HepG2 (cell line): ENCODE data around the gene VPS4A. TPM values are rescaled to one million over a fixed set of nuclear protein-coding genes. Genes with fewer than 3 reads are reported as not detected.
A peak's percentile ranks its signal among the peaks of the same experiment; 100 is the strongest.

Experiments used
- ATF7-NPFF ChIP-seq: sonication (generic); formaldehyde crosslinking; IDR thresholded peaks from 2 replicates; pipeline ENCODE4 v1.8.1; 2023; ENCODE audit warnings: mild to moderate bottlenecking, low read depth, missing genetic modification reagents, moderate library complexity
- GABPA ChIP-seq, 2 experiments: IDR thresholded peaks; 2 replicates each; pipeline ENCODE4 v1.6.1; 2011 to 2016; ENCODE audit warnings: low read depth in 2 of 2, low read length in 1 of 2, missing biosample characterization in 1 of 2, missing genetic modification characterization in 1 of 2
- ISL2 ChIP-seq: sonication (generic); formaldehyde crosslinking; IDR thresholded peaks from 2 replicates; pipeline ENCODE4 v1.5.0; 2020; ENCODE audit warnings: missing genetic modification reagents
- KAT7 ChIP-seq: IDR thresholded peaks from 2 replicates; pipeline ENCODE4 v1.6.1; 2018; ENCODE audit warnings: borderline replicate concordance, missing compliant biosample characterization
- PITX1 ChIP-seq: sonication (generic); formaldehyde crosslinking; IDR thresholded peaks from 2 replicates; pipeline ENCODE4 v1.5.1; 2020; ENCODE audit warnings: mild to moderate bottlenecking, missing genetic modification reagents
- SOX5 ChIP-seq: IDR thresholded peaks from 2 replicates; pipeline ENCODE4 v1.6.1; 2016; ENCODE audit warnings: borderline replicate concordance
- SYNCRIP ChIP-seq: fragments of 200-400 bp; formaldehyde crosslinking; IDR thresholded peaks from 2 replicates; pipeline ENCODE4 v1.6.1; 2018; ENCODE audit warnings: mild to moderate bottlenecking, low read depth, low read length; ENCODE audit not compliant: insufficient read depth
- U2AF2 ChIP-seq: fragments of 200-400 bp; formaldehyde crosslinking; IDR thresholded peaks from 2 replicates; pipeline ENCODE4 v1.6.1; 2017; ENCODE audit warnings: low read depth, mild to moderate bottlenecking, low read length
- XBP1 ChIP-seq: sonication (generic); formaldehyde crosslinking; IDR thresholded peaks from 2 replicates; pipeline ENCODE4 v1.5.0; 2020; ENCODE audit warnings: missing genetic modification reagents
- ZIK1 ChIP-seq: sonication (generic); formaldehyde crosslinking; IDR thresholded peaks from 2 replicates; pipeline ENCODE4 v1.5.0; 2020; ENCODE audit warnings: mild to moderate bottlenecking, low read depth, missing genetic modification reagents, borderline replicate concordance
- ZMAT3 ChIP-seq: sonication (generic); formaldehyde crosslinking; conservative IDR thresholded peaks from 2 replicates; pipeline ENCODE4 v1.7.0; 2021; ENCODE audit warnings: missing genetic modification reagents
- ZNF501 ChIP-seq: sonication (generic); formaldehyde crosslinking; IDR thresholded peaks from 2 replicates; pipeline ENCODE4 v1.5.1; 2020; ENCODE audit warnings: mild to moderate bottlenecking, moderate library complexity, missing genetic modification reagents
- ZNF547 ChIP-seq: sonication (generic); formaldehyde crosslinking; IDR thresholded peaks from 2 replicates; pipeline ENCODE4 v1.5.1; 2020; ENCODE audit warnings: mild to moderate bottlenecking, missing genetic modification reagents
- ZNF788 ChIP-seq: sonication (generic); formaldehyde crosslinking; IDR thresholded peaks from 2 replicates; pipeline ENCODE4 v1.5.0; 2020; ENCODE audit warnings: mild to moderate bottlenecking, missing genetic modification reagents, borderline replicate concordance
- polyA plus RNA-seq, 8 experiments: library from polyadenylated mRNA; depleted of rRNA in 3 of 8; stranded (reverse) in 7 of 8; unstranded in 1 of 8; fragments of >200 nt; fragmentation: Illumina TruSeq in 4 of 8; extraction: Trizol in 4 of 8; gene quantifications; 2 replicates each; pipeline versions ENCODE4 v1.2.1 to v1.2.3, GENCODE V29; 2011 to 2016; ENCODE audit warnings: low read depth in 4 of 8, missing spikeins in 1 of 8, mixed read lengths in 1 of 8; ENCODE audit not compliant: insufficient read depth in 1 of 8
- total RNA-seq, 5 experiments: library from RNA; depleted of rRNA; stranded (reverse); fragments of >200 nt; fragmentation: Illumina TruSeq; extraction: Trizol; gene quantifications; 2 replicates each; pipeline ENCODE4 v1.2.3, GENCODE V29; 2016; ENCODE audit warnings: low read depth in 1 of 5
- TF ChIP-seq, protein P1 (sequence below): sonication (generic); formaldehyde crosslinking; IDR thresholded peaks from 2 replicates; pipeline ENCODE4 v1.5.1; 2020; ENCODE audit warnings: mild to moderate bottlenecking, missing genetic modification reagents, moderate library complexity
- TF ChIP-seq, protein P2 (sequence below): sonication (generic); formaldehyde crosslinking; IDR thresholded peaks from 2 replicates; pipeline ENCODE4 v1.4.0; 2020; ENCODE audit warnings: low read depth, mild to moderate bottlenecking, missing genetic modification reagents
- TF ChIP-seq, protein P3 (sequence below): sonication (generic); formaldehyde crosslinking; IDR thresholded peaks from 2 replicates; pipeline ENCODE4 v1.4.0; 2020; ENCODE audit warnings: missing genetic modification reagents, borderline replicate concordance
- TF ChIP-seq, protein P4 (sequence below): sonication (generic); formaldehyde crosslinking; IDR thresholded peaks from 2 replicates; pipeline ENCODE4 v1.5.0; 2020; ENCODE audit warnings: missing genetic modification reagents

The VPS4A gene
- total and polyA plus RNA-seq, 2 of the 13 experiments (the other 11 are each of a cell fraction or from before 2014, with no cell fraction given) = 13.2 to 27.9 TPM

DNA sequence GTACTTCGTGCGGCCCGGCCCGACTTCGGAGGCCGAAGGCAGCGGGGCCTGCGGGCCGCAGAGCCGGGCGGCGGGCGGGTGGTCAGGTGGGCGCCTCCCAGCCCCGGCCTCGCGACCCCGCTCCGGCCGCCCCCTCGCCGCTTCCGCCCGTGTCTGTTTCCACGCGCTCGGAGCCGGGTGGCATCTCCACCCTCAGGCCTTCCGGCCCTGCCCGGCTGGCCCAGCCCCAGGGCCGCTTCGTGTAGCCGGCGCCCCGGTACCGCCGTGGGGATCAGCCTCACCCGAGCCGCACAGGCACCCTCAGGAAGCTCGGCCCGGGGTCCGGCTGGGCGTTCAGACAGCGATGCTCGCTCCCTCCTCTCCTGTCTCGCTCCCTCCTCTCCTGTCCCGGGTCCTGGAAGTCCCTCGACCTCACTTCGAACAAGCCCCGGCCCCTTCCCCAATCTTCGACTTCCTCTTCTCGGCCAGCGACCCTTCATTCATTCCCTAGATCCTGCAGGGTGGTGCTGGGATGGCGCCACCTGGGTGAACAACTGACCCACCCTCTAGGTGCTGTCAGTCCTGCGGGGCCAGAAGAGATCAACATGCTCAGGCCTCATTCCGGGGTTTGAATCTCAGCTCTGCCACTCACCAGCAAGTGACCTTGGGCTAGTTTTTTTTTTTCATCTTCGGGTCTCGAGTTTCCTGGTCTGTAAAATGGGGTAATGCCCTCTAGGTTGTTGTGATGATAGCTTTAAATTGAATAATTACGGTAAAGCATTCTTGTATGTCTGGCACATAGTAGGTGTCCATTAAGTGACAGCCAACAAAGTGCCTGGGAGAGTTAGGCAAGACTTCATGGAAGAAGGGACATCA lies 610 bp downstream of the VPS4A start (continued):
- TF ChIP-seq ZNF788 (CRISPR knock-in tag) (no peak; the same call in 1 of the 2 replicates), ZNF547 (no peak; the same call in 1 of the 2 replicates), GABPA (IDR thresholded peaks at IDR 0.05; ENCODE audit: low read depth, low read length) (no peak; the same call in 1 of the 2 replicates), GABPA (CRISPR knock-in tag; IDR thresholded peaks at IDR 0.05; ENCODE audit: low read depth) (peak; percentile 62), SOX5 (CRISPR knock-in tag) (no peak; the same call in 1 of the 2 replicates), SYNCRIP (no peak), KAT7 (CRISPR knock-in tag) (peak; percentile 26; the same call in 1 of the 2 replicates), ATF7-NPFF (CRISPR knock-in tag) (no peak; the same call in none of the 2 replicates), ISL2 (peak; percentile 55; the same call in 1 of the 2 replicates), U2AF2 (no peak), ZIK1 (CRISPR knock-in tag) (0 out of 2 replicates have a peak, but pooled peaks have one; percentile 12), ZMAT3 (CRISPR knock-in tag) (no peak; the same call in 1 of the 2 replicates), PITX1 (no peak; the same call in 1 of the 2 replicates), ZNF501 (CRISPR knock-in tag) (no peak; the same call in 1 of the 2 replicates), XBP1 (CRISPR knock-in tag) (no peak; the same call in 1 of the 2 replicates)
- TF ChIP-seq, protein P1, sequence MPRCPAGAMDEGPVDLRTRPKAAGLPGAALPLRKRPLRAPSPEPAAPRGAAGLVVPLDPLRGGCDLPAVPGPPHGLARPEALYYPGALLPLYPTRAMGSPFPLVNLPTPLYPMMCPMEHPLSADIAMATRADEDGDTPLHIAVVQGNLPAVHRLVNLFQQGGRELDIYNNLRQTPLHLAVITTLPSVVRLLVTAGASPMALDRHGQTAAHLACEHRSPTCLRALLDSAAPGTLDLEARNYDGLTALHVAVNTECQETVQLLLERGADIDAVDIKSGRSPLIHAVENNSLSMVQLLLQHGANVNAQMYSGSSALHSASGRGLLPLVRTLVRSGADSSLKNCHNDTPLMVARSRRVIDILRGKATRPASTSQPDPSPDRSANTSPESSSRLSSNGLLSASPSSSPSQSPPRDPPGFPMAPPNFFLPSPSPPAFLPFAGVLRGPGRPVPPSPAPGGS (CRISPR knock-in tag) = peak; percentile 53; the same call in 1 of the 2 replicates
- TF ChIP-seq, protein P2, sequence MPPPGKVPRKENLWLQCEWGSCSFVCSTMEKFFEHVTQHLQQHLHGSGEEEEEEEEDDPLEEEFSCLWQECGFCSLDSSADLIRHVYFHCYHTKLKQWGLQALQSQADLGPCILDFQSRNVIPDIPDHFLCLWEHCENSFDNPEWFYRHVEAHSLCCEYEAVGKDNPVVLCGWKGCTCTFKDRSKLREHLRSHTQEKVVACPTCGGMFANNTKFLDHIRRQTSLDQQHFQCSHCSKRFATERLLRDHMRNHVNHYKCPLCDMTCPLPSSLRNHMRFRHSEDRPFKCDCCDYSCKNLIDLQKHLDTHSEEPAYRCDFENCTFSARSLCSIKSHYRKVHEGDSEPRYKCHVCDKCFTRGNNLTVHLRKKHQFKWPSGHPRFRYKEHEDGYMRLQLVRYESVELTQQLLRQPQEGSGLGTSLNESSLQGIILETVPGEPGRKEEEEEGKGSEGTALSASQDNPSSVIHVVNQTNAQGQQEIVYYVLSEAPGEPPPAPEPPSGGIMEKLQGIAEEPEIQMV (CRISPR knock-in tag) = peak; percentile 40; the same call in 1 of the 2 replicates
- TF ChIP-seq, protein P3, sequence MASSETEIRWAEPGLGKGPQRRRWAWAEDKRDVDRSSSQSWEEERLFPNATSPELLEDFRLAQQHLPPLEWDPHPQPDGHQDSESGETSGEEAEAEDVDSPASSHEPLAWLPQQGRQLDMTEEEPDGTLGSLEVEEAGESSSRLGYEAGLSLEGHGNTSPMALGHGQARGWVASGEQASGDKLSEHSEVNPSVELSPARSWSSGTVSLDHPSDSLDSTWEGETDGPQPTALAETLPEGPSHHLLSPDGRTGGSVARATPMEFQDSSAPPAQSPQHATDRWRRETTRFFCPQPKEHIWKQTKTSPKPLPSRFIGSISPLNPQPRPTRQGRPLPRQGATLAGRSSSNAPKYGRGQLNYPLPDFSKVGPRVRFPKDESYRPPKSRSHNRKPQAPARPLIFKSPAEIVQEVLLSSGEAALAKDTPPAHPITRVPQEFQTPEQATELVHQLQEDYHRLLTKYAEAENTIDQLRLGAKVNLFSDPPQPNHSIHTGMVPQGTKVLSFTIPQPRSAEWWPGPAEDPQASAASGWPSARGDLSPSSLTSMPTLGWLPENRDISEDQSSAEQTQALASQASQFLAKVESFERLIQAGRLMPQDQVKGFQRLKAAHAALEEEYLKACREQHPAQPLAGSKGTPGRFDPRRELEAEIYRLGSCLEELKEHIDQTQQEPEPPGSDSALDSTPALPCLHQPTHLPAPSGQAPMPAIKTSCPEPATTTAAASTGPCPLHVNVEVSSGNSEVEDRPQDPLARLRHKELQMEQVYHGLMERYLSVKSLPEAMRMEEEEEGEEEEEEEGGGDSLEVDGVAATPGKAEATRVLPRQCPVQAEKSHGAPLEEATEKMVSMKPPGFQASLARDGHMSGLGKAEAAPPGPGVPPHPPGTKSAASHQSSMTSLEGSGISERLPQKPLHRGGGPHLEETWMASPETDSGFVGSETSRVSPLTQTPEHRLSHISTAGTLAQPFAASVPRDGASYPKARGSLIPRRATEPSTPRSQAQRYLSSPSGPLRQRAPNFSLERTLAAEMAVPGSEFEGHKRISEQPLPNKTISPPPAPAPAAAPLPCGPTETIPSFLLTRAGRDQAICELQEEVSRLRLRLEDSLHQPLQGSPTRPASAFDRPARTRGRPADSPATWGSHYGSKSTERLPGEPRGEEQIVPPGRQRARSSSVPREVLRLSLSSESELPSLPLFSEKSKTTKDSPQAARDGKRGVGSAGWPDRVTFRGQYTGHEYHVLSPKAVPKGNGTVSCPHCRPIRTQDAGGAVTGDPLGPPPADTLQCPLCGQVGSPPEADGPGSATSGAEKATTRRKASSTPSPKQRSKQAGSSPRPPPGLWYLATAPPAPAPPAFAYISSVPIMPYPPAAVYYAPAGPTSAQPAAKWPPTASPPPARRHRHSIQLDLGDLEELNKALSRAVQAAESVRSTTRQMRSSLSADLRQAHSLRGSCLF (CRISPR knock-in tag) = 0 out of 2 replicates have a peak, but pooled peaks have one; percentile 19
- TF ChIP-seq, protein P4, sequence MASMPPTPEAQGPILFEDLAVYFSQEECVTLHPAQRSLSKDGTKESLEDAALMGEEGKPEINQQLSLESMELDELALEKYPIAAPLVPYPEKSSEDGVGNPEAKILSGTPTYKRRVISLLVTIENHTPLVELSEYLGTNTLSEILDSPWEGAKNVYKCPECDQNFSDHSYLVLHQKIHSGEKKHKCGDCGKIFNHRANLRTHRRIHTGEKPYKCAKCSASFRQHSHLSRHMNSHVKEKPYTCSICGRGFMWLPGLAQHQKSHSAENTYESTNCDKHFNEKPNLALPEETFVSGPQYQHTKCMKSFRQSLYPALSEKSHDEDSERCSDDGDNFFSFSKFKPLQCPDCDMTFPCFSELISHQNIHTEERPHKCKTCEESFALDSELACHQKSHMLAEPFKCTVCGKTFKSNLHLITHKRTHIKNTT (CRISPR knock-in tag) = no peak
